RWPE2 (cell line): ENCODE results near the gene HYI.
A peak's percentile ranks its signal among the peaks of the same experiment; 100 is the strongest.
"Not testable (repeated sequence)": the region's sequence is repeated elsewhere in the genome, so short reads cannot be mapped to it uniquely, and the experiment has no call there.

ENCODE experiments used
- ATAC-seq: fragments of 200-7000 bp; cut with Tn5 transposase; 3 replicates; pipeline ENCODE4 v1.9.1; 2021; ENCODE audit warnings: low read depth
- DNase-seq: peaks from one replicate; pipeline ENCODE4 v3.0.0-alpha.2; 2020; ENCODE audit warnings: low spot score
- H3K27ac ChIP-seq: fragments of 450-650 bp; 2 replicates; pipeline ENCODE4 v1.5.1; 2017; ENCODE audit warnings: mild to moderate bottlenecking; ENCODE audit not compliant: poor library complexity, severe bottlenecking
- H3K27me3 ChIP-seq: fragments of 250-450 bp; sonication (Bioruptor Pico); 2 replicates; pipeline ENCODE4 v1.5.1; 2021; ENCODE audit warnings: mild to moderate bottlenecking, moderate library complexity; ENCODE audit not compliant: insufficient read depth, poor library complexity, severe bottlenecking
- H3K36me3 ChIP-seq: fragments of 250-450 bp; sonication (Bioruptor Pico); 2 replicates; pipeline ENCODE4 v1.5.1; 2020; ENCODE audit warnings: low read depth, mild to moderate bottlenecking, moderate library complexity
- H3K4me1 ChIP-seq: fragments of 250-450 bp; sonication (Bioruptor Pico); 2 replicates; pipeline ENCODE4 v1.5.1; 2021; ENCODE audit warnings: mild to moderate bottlenecking, moderate library complexity; ENCODE audit not compliant: insufficient read depth, poor library complexity, severe bottlenecking
- H3K4me3 ChIP-seq: fragments of 250-450 bp; sonication (Bioruptor Pico); 2 replicates; pipeline ENCODE4 v1.5.1; 2021; ENCODE audit warnings: mild to moderate bottlenecking, moderate library complexity; ENCODE audit not compliant: severe bottlenecking
- H3K9me3 ChIP-seq: fragments of 250-450 bp; sonication (Bioruptor Pico); 2 replicates; pipeline ENCODE4 v1.5.1; 2021; ENCODE audit warnings: mild to moderate bottlenecking, moderate library complexity; ENCODE audit not compliant: severe bottlenecking
- TF ChIP-seq, protein P1 (sequence below): fragments of 450-650 bp; IDR thresholded peaks from one replicate; pipeline ENCODE4 v1.5.1; 2017; ENCODE audit warnings: mild to moderate bottlenecking, moderate library complexity; ENCODE audit not compliant: poor library complexity, severe bottlenecking

The HYI gene

GRCh38 chr1:43418858-43419257, 34.9 kb downstream of the HYI start:
- no peak overlapping the region for H3K4me3 ChIP-seq
- peaks cover 71% of the 10 kb centered on the region for H3K36me3 ChIP-seq
- ATAC-seq (no peak), DNase-seq (no peak)
- no peaks in the 10 kb centered on the region for H3K27me3 ChIP-seq
- H3K27ac ChIP-seq = no peak overlapping the region
- no peaks in the 10 kb centered on the region for H3K9me3 ChIP-seq
- peaks cover 5% of the 10 kb centered on the region for H3K4me1 ChIP-seq
- TF ChIP-seq, protein P1, sequence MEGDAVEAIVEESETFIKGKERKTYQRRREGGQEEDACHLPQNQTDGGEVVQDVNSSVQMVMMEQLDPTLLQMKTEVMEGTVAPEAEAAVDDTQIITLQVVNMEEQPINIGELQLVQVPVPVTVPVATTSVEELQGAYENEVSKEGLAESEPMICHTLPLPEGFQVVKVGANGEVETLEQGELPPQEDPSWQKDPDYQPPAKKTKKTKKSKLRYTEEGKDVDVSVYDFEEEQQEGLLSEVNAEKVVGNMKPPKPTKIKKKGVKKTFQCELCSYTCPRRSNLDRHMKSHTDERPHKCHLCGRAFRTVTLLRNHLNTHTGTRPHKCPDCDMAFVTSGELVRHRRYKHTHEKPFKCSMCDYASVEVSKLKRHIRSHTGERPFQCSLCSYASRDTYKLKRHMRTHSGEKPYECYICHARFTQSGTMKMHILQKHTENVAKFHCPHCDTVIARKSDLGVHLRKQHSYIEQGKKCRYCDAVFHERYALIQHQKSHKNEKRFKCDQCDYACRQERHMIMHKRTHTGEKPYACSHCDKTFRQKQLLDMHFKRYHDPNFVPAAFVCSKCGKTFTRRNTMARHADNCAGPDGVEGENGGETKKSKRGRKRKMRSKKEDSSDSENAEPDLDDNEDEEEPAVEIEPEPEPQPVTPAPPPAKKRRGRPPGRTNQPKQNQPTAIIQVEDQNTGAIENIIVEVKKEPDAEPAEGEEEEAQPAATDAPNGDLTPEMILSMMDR = no peak

DNA sequence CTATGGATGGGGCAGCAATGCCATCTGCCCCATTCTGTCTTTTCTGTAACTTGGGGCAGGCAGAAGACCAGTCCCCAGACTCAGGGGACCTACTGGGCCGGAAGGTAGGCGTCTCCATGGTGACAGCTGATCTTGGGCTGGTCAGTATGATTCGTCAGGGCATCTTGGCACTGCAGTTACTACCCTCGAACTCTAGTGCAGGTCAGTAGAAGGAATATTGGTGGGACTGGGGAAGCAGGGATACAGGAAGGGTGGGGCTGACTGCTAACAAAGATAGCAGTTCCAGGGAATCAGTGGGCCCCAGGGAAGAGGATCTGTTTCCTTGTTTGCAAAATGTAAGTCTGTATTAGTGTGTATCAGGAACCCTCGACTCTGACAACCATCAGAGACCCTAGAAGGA, 37.8 kb downstream of the HYI start:
- no peaks in the 10 kb centered on the region for H3K9me3 ChIP-seq
- ATAC-seq (no peak), DNase-seq (no peak)
- no peaks in the 10 kb centered on the region for H3K4me1 ChIP-seq
- H3K36me3 ChIP-seq = peaks cover 51% of the 10 kb centered on the region
- no peak overlapping the region for H3K4me3 ChIP-seq
- TF ChIP-seq, protein P1 = no peak
- no peak overlapping the region for H3K27ac ChIP-seq
- H3K27me3 ChIP-seq = no peaks in the 10 kb centered on the region

DNA sequence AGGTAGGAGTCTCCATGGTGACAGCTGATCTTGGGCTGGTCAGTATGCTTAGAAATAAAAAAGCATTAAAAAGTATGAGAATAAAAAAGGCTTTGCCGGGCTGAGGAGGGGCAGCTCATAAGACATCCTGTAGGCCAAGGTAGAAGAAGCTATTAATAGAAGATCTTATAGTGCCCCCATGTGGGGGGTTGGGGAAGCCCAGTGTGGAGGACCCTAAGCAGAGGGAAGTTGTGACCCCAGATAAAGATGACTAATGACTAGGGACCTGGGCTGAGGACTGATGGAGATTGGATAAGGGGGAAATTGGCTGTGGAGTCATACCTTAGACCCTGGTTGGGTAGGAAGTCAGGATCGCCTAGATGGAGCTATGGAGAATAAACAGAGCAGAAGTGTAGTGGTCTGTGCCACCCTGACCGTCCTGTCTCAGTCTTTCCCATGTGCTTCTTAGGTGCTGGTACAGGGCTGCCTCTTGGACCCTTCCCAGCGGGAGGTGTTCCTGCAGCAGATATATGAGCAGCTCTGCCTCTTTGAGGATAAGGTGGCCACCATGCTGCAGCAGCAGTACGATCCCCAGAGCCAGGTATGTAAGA, 39.0 kb downstream of the HYI start:
- peak; percentile 80 for ATAC-seq
- no peaks in the 10 kb centered on the region for H3K27me3 ChIP-seq
- no peak for DNase-seq
- no peaks in the 10 kb centered on the region for H3K9me3 ChIP-seq
- H3K4me3 ChIP-seq = no peak overlapping the region
- no peak overlapping the region for H3K27ac ChIP-seq
- peaks cover 43% of the 10 kb centered on the region for H3K36me3 ChIP-seq
- TF ChIP-seq, protein P1 = peak; percentile 53
- H3K4me1 ChIP-seq = no peaks in the 10 kb centered on the region

DNA sequence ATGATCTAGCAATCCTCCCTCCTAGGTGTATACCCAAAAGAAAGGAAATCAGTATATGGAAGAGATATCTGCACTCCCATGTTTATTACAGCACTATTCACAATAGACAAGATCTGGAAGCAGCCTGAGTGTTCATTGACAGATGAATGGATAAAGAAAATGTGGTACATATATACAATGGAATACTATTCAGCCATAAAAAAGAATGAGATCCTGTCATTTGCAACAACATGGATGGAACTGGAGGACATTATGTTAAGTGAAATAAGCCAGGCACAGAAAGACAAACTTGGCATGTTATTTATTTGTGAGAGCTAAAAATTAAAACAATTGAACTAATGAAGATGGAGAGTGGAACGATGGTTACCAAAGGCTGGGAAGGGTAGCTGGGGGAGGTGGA, 40.3 kb downstream of the HYI start:
- not testable (repeated sequence) for H3K27me3 ChIP-seq, DNase-seq, H3K4me3 ChIP-seq, H3K27ac ChIP-seq, H3K9me3 ChIP-seq, ATAC-seq, H3K4me1 ChIP-seq
- H3K36me3 ChIP-seq = peaks cover 43% of the 10 kb centered on the region

GRCh38 chr1:43410571-43410970, 43.2 kb downstream of the HYI start:
- Histone ChIP-seq H3K4me1 (no peaks in the 10 kb centered on the region), H3K27ac (no peak overlapping the region), H3K9me3 (no peaks in the 10 kb centered on the region), H3K4me3 (no peak overlapping the region), H3K27me3 (no peaks in the 10 kb centered on the region), H3K36me3 (peaks cover 46% of the 10 kb centered on the region)
- DNase-seq (no peak), ATAC-seq (no peak)
- TF ChIP-seq, protein P1 = no peak
